ENCODE data around the gene MLST8. TPM values are rescaled to one million over a fixed set of nuclear protein-coding genes. Genes with fewer than 3 reads are reported as not detected.

Gene MLST8
- total RNA-seq, 2 experiments from 2014 or later = 70.0 to 70.7 TPM

- TF ChIP-seq CTCF (IDR thresholded peaks at IDR 0.05) = no peak
- ChIA-PET CTCF (interaction anchor here (1.1 to 2.7 kb wide), 3 partner anchors 14 to 29 kb away, joined by 3 to 9 read pairs (median 6); partner anchors contain the start of gene ECI1), POLR2A (interaction anchor here (0.6 to 4.0 kb wide), 6 partner anchors 11 to 68 kb away, joined by 3 to 19 read pairs (median 3); partner anchors contain the start of genes ECI1 and TRAF7)
- ATAC-seq = peak; percentile 99
- peak within 1 kb of the TSS; percentile 52 for H3K27ac Mint-ChIP-seq
- intact Hi-C loops (cut with micrococcal nuclease) = no loop called here
- DNase-seq = peak; percentile 100
- peaks cover 4% of the 10 kb centered on the region for H3K36me3 Mint-ChIP-seq (ENCODE audit: low read depth)
- H3K9me3 Mint-ChIP-seq = no peaks in the 10 kb centered on the region
- no peaks in the 10 kb centered on the region for H3K27me3 Mint-ChIP-seq
- H3K4me1 Mint-ChIP-seq (ENCODE audit: low read depth) = peaks cover 10% of the 10 kb centered on the region
- peak within 1 kb of the TSS; percentile 80 for H3K4me3 Mint-ChIP-seq
These were observed 18.1 kb downstream of the MLST8 start, which contains the start of gene E4F1 for GRCh38 chr16:2223221-2223941. Gene E4F1 (plus strand): TSS chr16:2223591. CDS start chr16:2223614, 23 bp downstream.

- H3K36me3 Mint-ChIP-seq (ENCODE audit: low read depth) = peaks cover 4% of the 10 kb centered on the region
- intact Hi-C loops (cut with micrococcal nuclease) = no loop called here
- H3K27ac Mint-ChIP-seq = peak overlapping the region; percentile 52
- no peak for TF ChIP-seq CTCF (IDR thresholded peaks at IDR 0.05)
- H3K9me3 Mint-ChIP-seq = no peaks in the 10 kb centered on the region
- DNase-seq (peak; percentile 48), ATAC-seq (peak; percentile 4)
- ChIA-PET CTCF (interaction anchor here (1.8 to 2.7 kb wide), 2 partner anchors 28 to 29 kb away, joined by 6 to 9 read pairs; partner anchors contain the start of gene ECI1), POLR2A (interaction anchor here (1.0 to 4.0 kb wide), 4 partner anchors 10 to 69 kb away, joined by 3 to 19 read pairs (median 4); partner anchors contain the start of genes ECI1 and TRAF7)
- H3K4me1 Mint-ChIP-seq (ENCODE audit: low read depth) = peaks cover 10% of the 10 kb centered on the region
- no peaks in the 10 kb centered on the region for H3K27me3 Mint-ChIP-seq
- peak overlapping the region; percentile 80 for H3K4me3 Mint-ChIP-seq
These were observed 18.8 kb downstream of the MLST8 start for GRCh38 chr16:2223942-2224486.

GRCh38 chr16:2226245-2226793, 21.1 kb downstream of the MLST8 start:
- DNase-seq (no peak), ATAC-seq (no peak)
- H3K27ac Mint-ChIP-seq = no peak overlapping the region
- CTCF ChIA-PET = interaction anchor here (0.8 to 2.7 kb wide), 2 partner anchors 26 to 31 kb away, joined by 4 to 9 read pairs; partner anchors contain the start of gene ECI1
- H3K36me3 Mint-ChIP-seq (ENCODE audit: low read depth) = peaks cover 12% of the 10 kb centered on the region
- H3K4me3 Mint-ChIP-seq = no peak overlapping the region
- TF ChIP-seq CTCF (IDR thresholded peaks at IDR 0.05) = no peak
- H3K4me1 Mint-ChIP-seq (ENCODE audit: low read depth) = peaks cover 10% of the 10 kb centered on the region
- H3K9me3 Mint-ChIP-seq = no peaks in the 10 kb centered on the region
- POLR2A ChIA-PET = interaction anchor here (0.8 to 4.0 kb wide), 6 partner anchors 10 to 71 kb away, joined by 3 to 19 read pairs (median 4); partner anchors contain the start of genes DNASE1L2, ECI1 and TRAF7
- no peaks in the 10 kb centered on the region for H3K27me3 Mint-ChIP-seq
- intact Hi-C loops (cut with micrococcal nuclease) = no loop called here

- Mint-ChIP-seq H3K27ac (no peak overlapping the region), H3K36me3 (ENCODE audit: low read depth) (peaks cover 14% of the 10 kb centered on the region), H3K4me3 (no peak overlapping the region), H3K9me3 (no peaks in the 10 kb centered on the region), H3K4me1 (ENCODE audit: low read depth) (peaks cover 10% of the 10 kb centered on the region), H3K27me3 (no peaks in the 10 kb centered on the region)
- TF ChIP-seq CTCF (IDR thresholded peaks at IDR 0.05) = no peak
- ChIA-PET POLR2A (interaction anchor here (0.6 to 1.7 kb wide), 6 partner anchors 9 to 79 kb away, joined by 3 to 9 read pairs (median 4); partner anchors contain the start of genes DNASE1L2 and ECI1), CTCF (no interaction called here)
- intact Hi-C loops (cut with micrococcal nuclease) = no loop called here
- no peak for DNase-seq
- ATAC-seq = no peak
These were observed 21.7 kb downstream of the MLST8 start for GRCh38 chr16:2226918-2227317.
